Measurements from ENCODE around the gene IGFBP4.

Gene IGFBP4

DNA sequence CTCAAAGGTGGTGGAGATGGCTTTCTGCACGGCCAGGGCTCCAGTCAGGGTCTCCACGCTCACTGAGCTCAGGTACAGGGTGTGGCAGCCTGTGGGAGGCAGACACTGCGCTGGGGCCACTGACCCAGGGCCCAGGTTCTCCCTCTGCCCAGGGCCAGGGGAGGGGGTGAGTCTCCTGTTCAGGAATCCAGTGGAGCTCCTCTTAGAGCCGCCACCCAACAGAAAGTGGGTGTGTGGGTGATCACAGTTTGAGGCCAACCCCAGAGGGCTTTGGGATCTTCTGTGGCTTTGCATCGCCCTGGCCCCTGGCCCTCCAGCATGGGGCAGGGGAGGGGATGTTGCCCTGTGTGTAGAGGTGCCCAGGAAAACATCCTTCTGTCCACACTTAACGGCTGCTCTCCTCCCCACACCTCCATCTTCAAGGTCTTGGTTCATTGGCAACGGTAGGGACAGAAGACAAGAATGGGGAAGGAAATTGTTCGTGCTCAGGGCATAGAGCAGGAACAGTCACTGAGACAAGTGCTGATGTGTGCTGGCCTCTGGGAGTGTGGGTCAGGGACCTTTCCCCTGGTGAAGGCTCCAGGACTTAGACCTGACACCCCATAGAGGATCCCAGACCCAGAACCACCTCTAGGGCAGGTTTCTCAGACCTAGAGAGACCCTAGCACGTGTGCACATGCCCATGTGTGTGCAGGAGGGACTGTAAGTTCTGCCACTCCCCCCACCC lies 36.7 kb downstream of the IGFBP4 start:
- H3K4me3 ChIP-seq (ENCODE audit: low read depth, low read length), result no peak overlapping the region
- no peak for DNase-seq (ENCODE audit: low read depth, low spot score)
- ChIA-PET CTCF (interaction anchor here (0.7 to 6.3 kb wide), 8 partner anchors 9 to 80 kb away, joined by 3 to 140 read pairs (median 4); partner anchors contain the start of gene TOP2A), POLR2A (no interaction called here)
- TF ChIP-seq, protein P1, sequence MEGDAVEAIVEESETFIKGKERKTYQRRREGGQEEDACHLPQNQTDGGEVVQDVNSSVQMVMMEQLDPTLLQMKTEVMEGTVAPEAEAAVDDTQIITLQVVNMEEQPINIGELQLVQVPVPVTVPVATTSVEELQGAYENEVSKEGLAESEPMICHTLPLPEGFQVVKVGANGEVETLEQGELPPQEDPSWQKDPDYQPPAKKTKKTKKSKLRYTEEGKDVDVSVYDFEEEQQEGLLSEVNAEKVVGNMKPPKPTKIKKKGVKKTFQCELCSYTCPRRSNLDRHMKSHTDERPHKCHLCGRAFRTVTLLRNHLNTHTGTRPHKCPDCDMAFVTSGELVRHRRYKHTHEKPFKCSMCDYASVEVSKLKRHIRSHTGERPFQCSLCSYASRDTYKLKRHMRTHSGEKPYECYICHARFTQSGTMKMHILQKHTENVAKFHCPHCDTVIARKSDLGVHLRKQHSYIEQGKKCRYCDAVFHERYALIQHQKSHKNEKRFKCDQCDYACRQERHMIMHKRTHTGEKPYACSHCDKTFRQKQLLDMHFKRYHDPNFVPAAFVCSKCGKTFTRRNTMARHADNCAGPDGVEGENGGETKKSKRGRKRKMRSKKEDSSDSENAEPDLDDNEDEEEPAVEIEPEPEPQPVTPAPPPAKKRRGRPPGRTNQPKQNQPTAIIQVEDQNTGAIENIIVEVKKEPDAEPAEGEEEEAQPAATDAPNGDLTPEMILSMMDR (IDR thresholded peaks at IDR 0.05; ENCODE audit: insufficient read depth, low read length, missing control alignments), result no peak

GRCh38 chr17:40480501-40481003 lies 37.3 kb downstream of the IGFBP4 start:
- TF ChIP-seq, protein P1 (IDR thresholded peaks at IDR 0.05; ENCODE audit: insufficient read depth, low read length, missing control alignments), result no peak
- H3K4me3 ChIP-seq (ENCODE audit: low read depth, low read length), result no peak overlapping the region
- CTCF ChIA-PET, result interaction anchor here (1.5 to 2.1 kb wide), 6 partner anchors 9 to 82 kb away, joined by 3 to 11 read pairs (median 5); no protein-coding TSS in a partner anchor
- POLR2A ChIA-PET, result no interaction called here
- no peak for DNase-seq (ENCODE audit: low read depth, low spot score)

DNA sequence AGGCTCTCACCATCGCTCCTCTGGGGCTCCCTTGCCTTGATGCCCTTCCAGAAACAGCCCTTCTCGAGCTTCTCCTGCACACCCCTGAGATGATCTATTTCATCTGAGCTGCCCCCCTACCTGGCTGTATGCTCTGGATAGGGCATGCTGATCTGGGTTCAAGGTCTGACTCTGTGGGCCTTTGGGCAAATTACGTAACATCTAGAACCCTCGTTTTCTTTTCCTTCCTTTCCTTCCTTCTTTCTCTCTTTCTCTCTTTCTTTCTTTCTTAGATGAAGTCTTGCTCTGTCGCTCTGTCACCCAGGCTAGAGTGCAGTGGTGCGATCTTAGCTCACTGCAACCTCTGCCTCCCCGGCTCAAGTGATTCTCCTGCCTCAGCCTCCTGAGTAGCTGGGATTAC lies 37.9 kb downstream of the IGFBP4 start:
- DNase-seq (ENCODE audit: low read depth, low spot score), result no peak
- ChIA-PET POLR2A (interaction anchor here (0.8 kb wide), 1 partner anchor 8 kb away, joined by 3 read pairs; no protein-coding TSS in a partner anchor), CTCF (interaction anchor here (1.2 to 2.1 kb wide), 7 partner anchors 9 to 82 kb away, joined by 3 to 11 read pairs (median 4); no protein-coding TSS in a partner anchor)
- no peak overlapping the region for H3K4me3 ChIP-seq (ENCODE audit: low read depth, low read length)
- TF ChIP-seq, protein P1 (IDR thresholded peaks at IDR 0.05; ENCODE audit: insufficient read depth, low read length, missing control alignments), result no peak

- ChIA-PET CTCF (interaction anchor here (1.1 to 2.1 kb wide), 3 partner anchors 11 to 84 kb away, joined by 3 to 7 read pairs (median 4); no protein-coding TSS in a partner anchor), POLR2A (no interaction called here)
- no peak overlapping the region for H3K4me3 ChIP-seq (ENCODE audit: low read depth, low read length)
- no peak for DNase-seq (ENCODE audit: low read depth, low spot score)
- TF ChIP-seq, protein P1 (IDR thresholded peaks at IDR 0.05; ENCODE audit: insufficient read depth, low read length, missing control alignments), result no peak
Measured at GRCh38 chr17:40482722-40483121, 39.5 kb downstream of the IGFBP4 start.

GRCh38 chr17:40483679-40484078 lies 40.4 kb downstream of the IGFBP4 start:
- TF ChIP-seq, protein P1 (IDR thresholded peaks at IDR 0.05; ENCODE audit: insufficient read depth, low read length, missing control alignments), result no peak
- ChIA-PET POLR2A (no interaction called here), CTCF (interaction anchor here (1.1 to 5.2 kb wide), 4 partner anchors 7 to 76 kb away, joined by 3 to 68 read pairs (median 23); no protein-coding TSS in a partner anchor)
- no peak for DNase-seq (ENCODE audit: low read depth, low spot score)
- H3K4me3 ChIP-seq (ENCODE audit: low read depth, low read length), result no peak overlapping the region

GRCh38 chr17:40484285-40484972 lies 41.2 kb downstream of the IGFBP4 start:
- ChIA-PET POLR2A (no interaction called here), CTCF (interaction anchor here (0.6 to 5.2 kb wide), 5 partner anchors 8 to 181 kb away, joined by 3 to 68 read pairs (median 20); no protein-coding TSS in a partner anchor)
- TF ChIP-seq, protein P1 (IDR thresholded peaks at IDR 0.05; ENCODE audit: insufficient read depth, low read length, missing control alignments), result no peak
- no peak overlapping the region for H3K4me3 ChIP-seq (ENCODE audit: low read depth, low read length)
- DNase-seq (ENCODE audit: low read depth, low spot score), result no peak
